NCI-H526 (cell line): ENCODE data around the gene NEURL1.

Source experiments
- DNase-seq, 2 experiments: peaks; one replicate each; lab custom pipeline; 2025; lab: John Stamatoyannopoulos, UW

NEURL1 gene

DNA sequence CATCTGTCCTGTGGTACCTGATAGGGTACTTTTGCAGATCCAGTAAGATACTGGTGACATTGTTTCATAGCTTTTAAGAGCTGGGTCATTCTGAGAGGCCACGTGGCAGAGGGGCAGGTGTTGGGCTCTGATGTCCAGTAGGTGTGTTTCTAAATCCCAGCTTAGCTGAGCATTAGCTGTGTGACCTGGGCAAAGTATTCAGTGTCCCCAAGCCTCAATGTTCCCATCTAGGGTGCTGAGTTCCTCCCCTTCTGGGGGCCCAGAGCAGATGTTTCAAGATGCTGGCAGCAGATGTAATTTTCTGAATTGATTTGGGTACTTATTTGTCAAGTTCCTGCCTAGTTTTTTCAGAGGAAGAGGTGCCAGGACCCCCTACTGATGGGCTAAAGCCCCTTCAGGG lies 52.9 kb downstream of the NEURL1 start:
- no peak for DNase-seq

GRCh38 chr10:103547391-103547946 lies 54.0 kb downstream of the NEURL1 start:
- peak in 1 of 2 experiments; percentile 66 for DNase-seq

- peak; percentile 76 to 83 for DNase-seq
These were observed 54.5 kb downstream of the NEURL1 start for GRCh38 chr10:103548006-103548405.

DNA sequence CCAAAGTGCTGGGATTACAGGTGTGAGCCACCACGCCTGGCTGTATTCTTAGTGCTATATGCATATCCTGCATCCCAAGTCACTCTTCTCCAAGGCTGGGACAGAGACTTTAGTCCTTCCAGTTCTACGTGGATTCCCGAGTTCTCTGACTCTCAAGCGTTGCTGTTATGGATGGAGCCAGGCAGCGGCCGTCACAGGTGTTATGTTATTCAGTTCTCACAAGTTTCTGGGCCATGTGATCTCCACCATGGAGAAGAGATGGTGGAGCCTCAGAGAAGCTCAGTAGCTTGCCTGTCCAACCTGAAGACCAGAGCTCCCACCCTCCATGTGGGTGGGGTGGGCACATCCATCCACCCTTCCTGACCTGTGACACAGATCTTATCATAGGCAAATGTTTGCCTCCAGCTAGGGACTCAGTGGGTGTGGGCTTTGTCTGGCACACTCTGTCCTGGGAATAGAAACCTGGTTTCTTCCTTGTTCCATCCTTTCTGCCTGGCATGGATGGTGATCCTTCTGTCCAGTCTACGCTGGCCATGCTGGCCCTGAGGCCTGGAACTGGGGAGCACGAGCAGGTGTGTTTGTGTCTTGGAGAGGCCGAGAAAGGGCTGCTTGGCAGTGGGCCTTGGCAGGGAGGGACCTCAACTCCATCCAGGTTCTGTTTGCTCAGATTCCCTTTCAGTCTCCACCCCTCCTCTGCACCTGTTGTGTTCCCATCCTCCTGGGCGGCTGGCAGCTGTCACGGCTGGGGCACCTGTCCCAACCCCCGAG lies 55.3 kb downstream of the NEURL1 start:
- DNase-seq, result peak; percentile 83 to 90

DNA sequence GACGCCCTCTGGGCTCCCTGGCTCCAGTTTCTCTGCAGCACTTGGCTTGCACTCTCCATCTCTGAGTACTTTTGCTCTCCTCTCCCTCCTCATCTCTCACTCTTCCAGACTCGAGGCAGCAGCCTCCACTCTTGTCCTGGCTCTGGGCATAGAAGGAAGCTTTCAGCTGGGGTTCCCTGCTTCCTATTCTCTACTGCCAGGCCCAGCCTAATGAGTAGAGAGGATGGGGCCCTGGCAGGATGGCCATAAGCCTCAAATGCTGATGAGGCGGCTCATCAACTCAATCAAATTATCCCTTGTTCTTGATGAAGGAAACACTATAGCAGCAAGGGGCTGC lies 55.8 kb downstream of the NEURL1 start:
- no peak for DNase-seq

DNA sequence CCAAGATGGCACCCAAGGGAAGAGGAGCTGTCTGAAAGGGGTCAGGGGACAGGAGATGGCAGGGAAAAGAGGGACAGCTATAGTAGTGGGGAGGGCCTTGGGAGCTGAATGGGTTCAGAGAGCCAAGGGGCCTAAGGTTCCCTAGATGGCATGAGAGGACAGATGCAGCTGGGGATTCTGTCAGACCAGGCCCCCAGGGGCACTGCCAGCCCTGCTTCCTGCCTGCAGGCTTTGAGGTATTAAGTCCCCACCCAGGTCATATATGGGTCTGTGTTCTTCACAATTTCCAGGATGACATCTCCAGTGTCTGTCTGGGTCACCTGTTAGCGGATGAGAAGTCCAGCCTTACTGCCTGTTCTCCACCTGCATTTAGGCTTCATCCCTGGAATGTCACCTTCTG lies 56.7 kb downstream of the NEURL1 start:
- no peak for DNase-seq

- DNase-seq, result no peak
These were observed 58.4 kb downstream of the NEURL1 start for GRCh38 chr10:103551619-103552602.

DNA sequence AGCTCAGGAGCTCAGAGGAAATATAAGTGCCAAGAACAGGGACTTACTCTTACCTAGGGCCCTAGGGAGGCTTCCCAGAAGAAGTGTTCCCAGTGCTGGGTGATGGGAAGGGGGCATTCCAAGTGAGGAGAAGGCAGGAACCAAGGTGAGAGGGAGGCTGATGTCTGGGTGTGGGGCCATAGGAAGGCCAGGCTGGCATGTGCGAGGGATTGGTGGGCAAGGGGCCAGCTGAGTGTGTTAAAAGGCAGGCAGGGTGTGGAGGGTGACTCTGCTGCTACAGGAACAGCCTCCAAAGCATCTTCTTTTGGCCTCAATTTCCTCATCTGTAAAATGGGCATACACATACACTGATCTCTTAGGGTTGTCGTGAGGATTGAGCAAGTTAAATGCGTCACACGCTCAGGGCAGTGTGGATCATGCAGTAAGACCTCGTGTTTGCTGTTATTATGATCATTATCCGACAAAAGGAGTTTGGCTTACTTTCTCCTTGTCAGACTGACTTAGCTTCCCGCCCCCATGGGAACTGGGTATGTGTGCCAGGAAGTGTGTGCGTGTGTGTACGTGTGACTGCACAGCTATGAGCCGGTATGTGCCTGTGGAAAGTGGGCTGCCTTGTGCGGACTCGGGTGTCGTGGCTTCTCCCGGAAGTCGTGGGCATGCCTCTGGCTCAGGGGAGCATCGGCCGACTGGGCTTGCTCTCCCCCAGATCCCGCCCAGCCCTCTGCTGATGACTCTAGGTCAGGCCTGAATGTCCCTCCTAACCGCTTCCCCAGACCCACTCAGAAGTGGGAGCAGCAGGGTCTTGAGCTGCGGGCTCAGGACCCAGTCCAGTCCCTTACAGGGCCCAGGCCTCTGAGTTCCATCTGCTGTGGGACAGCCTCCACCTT lies 59.6 kb downstream of the NEURL1 start:
- no peak for DNase-seq

DNA sequence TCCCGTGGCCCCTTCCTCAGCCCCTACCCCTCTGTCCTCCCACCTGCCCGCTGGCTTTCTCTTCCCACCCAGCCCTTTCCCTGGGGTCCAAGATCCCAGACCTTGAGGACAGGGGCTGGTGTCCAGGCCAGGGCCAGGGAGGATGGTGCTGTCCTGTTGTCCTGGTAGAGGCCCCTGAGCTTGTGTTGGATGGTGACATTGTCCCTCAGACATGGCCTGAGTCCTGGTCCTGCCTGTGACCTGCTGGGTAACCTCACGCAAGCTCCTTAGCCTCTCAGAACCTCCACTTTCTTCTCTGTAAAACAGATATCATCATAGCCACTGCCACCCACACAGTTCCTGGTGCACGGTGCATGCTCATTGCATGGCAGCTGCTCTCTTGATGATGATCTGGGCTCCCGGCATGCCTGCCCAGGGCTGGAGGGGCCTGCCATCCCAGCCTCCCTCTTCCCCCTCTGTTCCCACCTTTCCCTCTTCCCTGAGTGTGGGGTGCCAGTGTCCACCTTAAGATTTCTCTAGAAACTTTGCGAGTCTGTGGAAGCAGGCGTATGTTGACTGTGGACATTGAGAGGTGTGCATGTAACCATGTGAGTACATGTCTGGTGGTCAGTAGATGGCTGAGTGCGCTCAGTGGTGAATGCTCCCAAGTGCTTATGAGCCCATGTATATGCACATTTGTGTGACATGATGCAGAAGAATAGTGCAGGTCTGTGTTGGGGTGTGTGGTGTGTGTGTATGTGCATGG lies 60.4 kb downstream of the NEURL1 start:
- no peak for DNase-seq

GRCh38 chr10:103554488-103555324 lies 61.2 kb downstream of the NEURL1 start:
- DNase-seq, result peak; percentile 43 to 82

DNA sequence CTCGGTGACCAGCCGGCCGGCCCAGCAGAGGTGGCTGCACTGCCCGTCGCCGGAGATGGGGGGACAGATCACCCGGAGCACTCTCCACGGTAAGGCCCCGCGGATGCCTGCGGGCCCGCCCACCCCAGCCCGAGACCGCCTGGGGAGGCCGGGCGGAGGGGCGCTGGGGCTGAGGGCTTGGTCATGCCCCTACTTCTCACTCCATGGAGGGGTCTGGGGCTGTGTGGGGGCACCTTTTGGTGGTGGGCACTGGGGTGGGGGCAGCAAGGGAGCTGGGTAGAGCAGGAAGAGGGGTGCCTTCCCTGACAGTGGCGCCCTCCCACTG lies 61.8 kb downstream of the NEURL1 start:
- DNase-seq, result no peak

DNA sequence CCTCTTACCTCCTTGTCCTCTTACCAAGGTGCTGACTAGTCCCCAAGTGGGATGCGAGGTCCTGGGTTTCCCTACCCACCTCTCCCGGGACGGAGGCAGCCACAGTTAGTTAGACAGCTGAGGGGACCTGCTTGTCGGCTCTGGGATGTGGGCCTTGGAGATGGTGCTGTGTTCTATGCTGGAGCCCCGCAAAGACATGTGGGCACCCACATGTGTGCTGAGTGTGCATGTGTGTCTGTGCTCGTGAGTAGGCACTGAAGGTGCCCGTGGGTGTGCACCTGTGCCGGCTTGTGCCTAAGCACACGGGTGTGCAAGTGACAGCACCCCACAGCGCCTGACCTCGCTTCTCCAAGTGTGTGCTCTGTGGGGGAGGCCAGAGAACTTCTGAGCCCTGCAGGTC lies 62.2 kb downstream of the NEURL1 start:
- DNase-seq, result peak in 1 of 2 experiments; percentile 24

- DNase-seq, result no peak
These were observed 63.0 kb downstream of the NEURL1 start for GRCh38 chr10:103556383-103557007.

DNA sequence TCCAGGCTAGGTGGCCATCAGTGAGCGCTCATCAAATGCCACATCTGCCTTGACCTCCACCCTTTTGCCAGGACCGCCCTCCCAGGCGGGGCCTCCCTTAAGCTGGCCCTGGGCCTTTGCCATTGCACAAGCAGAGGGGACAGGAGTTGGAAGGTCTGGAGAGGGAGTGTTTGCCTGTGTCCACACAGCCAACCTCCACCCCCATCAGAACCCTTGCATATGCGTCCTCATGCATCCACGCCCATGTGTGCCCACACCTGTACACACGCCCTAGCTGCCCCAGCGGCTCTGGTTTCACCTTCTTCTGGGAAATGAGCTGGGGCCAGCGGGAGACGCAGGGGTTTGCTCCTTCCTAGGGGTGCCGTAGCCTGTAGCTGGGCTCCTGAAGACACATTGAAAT lies 64.0 kb downstream of the NEURL1 start:
- DNase-seq, result peak in 1 of 2 experiments; percentile 15

GRCh38 chr10:103558911-103559310 lies 65.4 kb downstream of the NEURL1 start:
- DNase-seq, result no peak

DNA sequence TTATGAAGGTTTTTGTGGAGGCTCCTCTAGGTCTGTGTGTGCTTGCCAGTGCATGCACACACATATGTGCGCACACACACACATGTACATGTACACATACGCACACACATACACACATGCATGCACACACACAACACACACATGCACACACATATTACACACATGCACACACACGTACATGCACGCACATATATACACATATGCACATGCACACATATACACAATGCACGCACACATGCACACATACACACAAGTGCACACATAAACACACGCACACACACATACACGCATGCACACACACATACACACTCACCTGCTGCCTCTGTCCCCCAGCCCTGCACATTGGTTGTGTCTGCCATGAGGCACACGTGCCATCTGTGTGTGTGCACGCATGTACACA lies 66.3 kb downstream of the NEURL1 start:
- DNase-seq, result no peak

GRCh38 chr10:103560886-103561285 lies 67.4 kb downstream of the NEURL1 start:
- DNase-seq, result no peak

GRCh38 chr10:103562383-103562782 lies 68.9 kb downstream of the NEURL1 start:
- no peak for DNase-seq

GRCh38 chr10:103563231-103564115 lies 70.0 kb downstream of the NEURL1 start:
- no peak for DNase-seq
